Measurements from ENCODE around the gene MYO1B. TPM values are rescaled to one million over a fixed set of nuclear protein-coding genes. Genes with fewer than 3 reads are reported as not detected.

Gene MYO1B
- polyA plus RNA-seq, 1 donor (not counting 4 experiments of a cell fraction or from before 2014, with no cell fraction given) = 277 TPM

- Histone ChIP-seq H3K79me2 (ENCODE audit: control insufficient read depth, insufficient read depth, low read length) (peaks cover 66% of the 10 kb centered on the region), H3K27ac (ENCODE audit: control insufficient read depth, insufficient read depth, low read length) (peak overlapping the region; percentile 93), H3K9me3 (ENCODE audit: control insufficient read depth, low read depth, low read length) (no peaks in the 10 kb centered on the region), H3K4me1 (ENCODE audit: control insufficient read depth, extremely low read depth, insufficient read depth, low read length) (peaks cover 47% of the 10 kb centered on the region), H3K4me2 (ENCODE audit: control insufficient read depth, extremely low read depth, insufficient read depth, low read depth, low read length) (peak overlapping the region; percentile 93), H3K9me1 (ENCODE audit: control insufficient read depth, extremely low read depth, insufficient read depth, low read length) (no peaks in the 10 kb centered on the region), H2AFZ (ENCODE audit: control insufficient read depth, low read length) (no peak overlapping the region), H3K4me3 (ENCODE audit: control insufficient read depth in 2 of 3, extremely low read depth in 1 of 3, insufficient read depth in 2 of 3, low read depth in 1 of 3, low read length in 3 of 3) (peak overlapping the region; percentile 84 to 97 (median 90)), H3K9ac (ENCODE audit: control insufficient read depth, extremely low read depth, insufficient read depth, low read length) (peak overlapping the region; percentile 95), H4K20me1 (ENCODE audit: control insufficient read depth, extremely low read depth, insufficient read depth, low read length) (peaks cover 32% of the 10 kb centered on the region), H3K36me3 (ENCODE audit: control insufficient read depth in 2 of 2, extremely low read depth in 1 of 2, insufficient read depth in 2 of 2, low read length in 2 of 2) (peaks cover 10 to 14% of the 10 kb centered on the region in 2 experiments), H3K27me3 (ENCODE audit: control insufficient read depth, extremely low read depth, insufficient read depth, low read length) (no peaks in the 10 kb centered on the region)
- TF ChIP-seq, protein P1, sequence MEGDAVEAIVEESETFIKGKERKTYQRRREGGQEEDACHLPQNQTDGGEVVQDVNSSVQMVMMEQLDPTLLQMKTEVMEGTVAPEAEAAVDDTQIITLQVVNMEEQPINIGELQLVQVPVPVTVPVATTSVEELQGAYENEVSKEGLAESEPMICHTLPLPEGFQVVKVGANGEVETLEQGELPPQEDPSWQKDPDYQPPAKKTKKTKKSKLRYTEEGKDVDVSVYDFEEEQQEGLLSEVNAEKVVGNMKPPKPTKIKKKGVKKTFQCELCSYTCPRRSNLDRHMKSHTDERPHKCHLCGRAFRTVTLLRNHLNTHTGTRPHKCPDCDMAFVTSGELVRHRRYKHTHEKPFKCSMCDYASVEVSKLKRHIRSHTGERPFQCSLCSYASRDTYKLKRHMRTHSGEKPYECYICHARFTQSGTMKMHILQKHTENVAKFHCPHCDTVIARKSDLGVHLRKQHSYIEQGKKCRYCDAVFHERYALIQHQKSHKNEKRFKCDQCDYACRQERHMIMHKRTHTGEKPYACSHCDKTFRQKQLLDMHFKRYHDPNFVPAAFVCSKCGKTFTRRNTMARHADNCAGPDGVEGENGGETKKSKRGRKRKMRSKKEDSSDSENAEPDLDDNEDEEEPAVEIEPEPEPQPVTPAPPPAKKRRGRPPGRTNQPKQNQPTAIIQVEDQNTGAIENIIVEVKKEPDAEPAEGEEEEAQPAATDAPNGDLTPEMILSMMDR (optimal IDR thresholded peaks at IDR 0.05 in 1 of 3, IDR thresholded peaks at IDR 0.05 in 1 of 3, conservative IDR thresholded peaks at IDR 0.05 in 1 of 3; ENCODE audit: extremely low read depth in 1 of 3, insufficient read depth in 2 of 3, low read length in 3 of 3) = no peak
- TF ChIP-seq EZH2 (IDR thresholded peaks at IDR 0.05; ENCODE audit: low read length) = no peak
- DNase-seq (ENCODE audit: low read depth, low spot score) (no peak), FAIRE-seq (no peak)
- dilution Hi-C loops (cut with MboI; ENCODE audit: extremely low pct_ligation_motif_present, low sequenced_read_pairs) = no loop called here
Observed at GRCh38 chr2:191246820-191247380, 1.7 kb downstream of the MYO1B start.

DNA sequence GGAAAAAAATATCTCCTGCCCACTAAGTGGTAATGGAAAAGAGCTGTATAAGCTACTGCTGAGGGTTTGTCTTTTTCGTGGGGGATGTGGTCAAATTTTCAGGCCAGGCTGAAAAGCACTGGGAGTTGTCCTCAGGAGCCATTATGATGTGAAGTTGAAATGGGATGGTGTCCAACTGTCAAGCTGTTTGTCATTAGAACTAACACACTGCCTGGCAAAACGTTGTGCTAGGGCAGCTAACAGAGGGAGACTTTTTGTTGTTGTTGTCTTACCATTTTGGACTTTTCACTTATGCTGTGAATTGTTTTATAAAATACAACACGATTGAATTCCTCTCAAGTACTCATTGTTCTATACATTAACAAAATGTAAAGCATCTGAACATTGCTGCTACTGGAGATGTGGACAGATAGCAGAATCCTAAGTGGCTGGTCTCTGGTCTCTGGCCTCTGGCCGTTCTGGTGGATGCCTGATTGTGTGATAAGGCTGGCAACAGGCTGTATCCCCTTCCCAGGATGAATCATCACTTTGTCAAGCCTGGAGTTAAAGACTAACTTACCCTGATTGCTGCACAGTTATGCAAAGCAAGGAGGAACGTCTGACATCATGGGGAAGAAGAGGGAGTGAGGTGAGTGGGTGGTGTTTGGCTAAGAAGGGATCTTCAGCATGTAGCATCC lies 2.3 kb downstream of the MYO1B start:
- peak overlapping the region; percentile 93 for H3K27ac ChIP-seq (ENCODE audit: control insufficient read depth, insufficient read depth, low read length)
- H3K9ac ChIP-seq (ENCODE audit: control insufficient read depth, extremely low read depth, insufficient read depth, low read length) = peak overlapping the region; percentile 95
- H3K9me1 ChIP-seq (ENCODE audit: control insufficient read depth, extremely low read depth, insufficient read depth, low read length) = no peaks in the 10 kb centered on the region
- no peaks in the 10 kb centered on the region for H3K9me3 ChIP-seq (ENCODE audit: control insufficient read depth, low read depth, low read length)
- peak overlapping the region; percentile 93 for H3K4me2 ChIP-seq (ENCODE audit: control insufficient read depth, extremely low read depth, insufficient read depth, low read depth, low read length)
- peaks cover 73% of the 10 kb centered on the region for H3K79me2 ChIP-seq (ENCODE audit: control insufficient read depth, insufficient read depth, low read length)
- peaks cover 36% of the 10 kb centered on the region for H4K20me1 ChIP-seq (ENCODE audit: control insufficient read depth, extremely low read depth, insufficient read depth, low read length)
- peaks cover 47% of the 10 kb centered on the region for H3K4me1 ChIP-seq (ENCODE audit: control insufficient read depth, extremely low read depth, insufficient read depth, low read length)
- peak; percentile 71 for DNase-seq (ENCODE audit: low read depth, low spot score)
- H3K4me3 ChIP-seq (ENCODE audit: control insufficient read depth in 2 of 3, extremely low read depth in 1 of 3, insufficient read depth in 2 of 3, low read depth in 1 of 3, low read length in 3 of 3) = peak overlapping the region; percentile 84 to 97 (median 90)
- no peak overlapping the region for H2AFZ ChIP-seq (ENCODE audit: control insufficient read depth, low read length)
- no peaks in the 10 kb centered on the region for H3K27me3 ChIP-seq (ENCODE audit: control insufficient read depth, extremely low read depth, insufficient read depth, low read length)
- H3K36me3 ChIP-seq (ENCODE audit: control insufficient read depth in 2 of 2, extremely low read depth in 1 of 2, insufficient read depth in 2 of 2, low read length in 2 of 2) = peaks cover 10 to 14% of the 10 kb centered on the region in 2 experiments
- TF ChIP-seq EZH2 (IDR thresholded peaks at IDR 0.05; ENCODE audit: low read length) = no peak
- TF ChIP-seq, protein P1 (optimal IDR thresholded peaks at IDR 0.05 in 1 of 3, IDR thresholded peaks at IDR 0.05 in 1 of 3, conservative IDR thresholded peaks at IDR 0.05 in 1 of 3; ENCODE audit: extremely low read depth in 1 of 3, insufficient read depth in 2 of 3, low read length in 3 of 3) = no peak
- dilution Hi-C loops (cut with MboI; ENCODE audit: extremely low pct_ligation_motif_present, low sequenced_read_pairs) = no loop called here
- peak; percentile 93 for FAIRE-seq
